Body of pancreas (tissue), 4 donors: ENCODE data around the gene DYNLT3.

Experiments
- CTCF ChIP-seq, 7 experiments: fragments of 450-650 bp in 4 of 7; fragments of 200-600 bp in 3 of 7; sonication (generic) in 3 of 7; IDR thresholded peaks; one replicate each; pipeline ENCODE4 v1.5.1; 2016 to 2019; ENCODE audit warnings: antibody characterized with exemption in 7 of 7
- POLR2A ChIP-seq, 3 donors: fragments of 450-650 bp; IDR thresholded peaks; one replicate each; pipeline ENCODE4 v1.6.1; 2016; ENCODE audit warnings: antibody characterized with exemption in 3 of 3, mild to moderate bottlenecking in 2 of 3

- TF ChIP-seq POLR2A (IDR thresholded peaks at IDR 0.05): no peak
- TF ChIP-seq CTCF (IDR thresholded peaks at IDR 0.05): no peak
Measured at GRCh38 chrX:37802028-37802427, 45.3 kb downstream of the DYNLT3 start.
